ENCODE measurements around the gene HSBP1L1. TPM values are rescaled to one million over a fixed set of nuclear protein-coding genes. Genes with fewer than 3 reads are reported as not detected.
A peak's percentile ranks its signal among the peaks of the same experiment; 100 is the strongest.

The HSBP1L1 gene
- total RNA-seq, 1 donor from 2014 or later = 9.9 TPM

GRCh38 chr18:79923896-79924585, 40.4 kb upstream of the HSBP1L1 start:
- peak; percentile 50 for DNase-seq (ENCODE audit: extremely low spot score, unreplicated experiment)
- Mint-ChIP-seq H3K9me3 (peaks cover 4% of the 10 kb centered on the region), H3K36me3 (peaks cover 20% of the 10 kb centered on the region), H3K4me3 (no peak overlapping the region), H3K4me1 (ENCODE audit: unreplicated experiment) (no peaks in the 10 kb centered on the region), H3K27ac (no peak overlapping the region), H3K27me3 (no peaks in the 10 kb centered on the region)
- TF ChIP-seq CTCF (conservative IDR thresholded peaks at IDR 0.05) = no peak

DNA sequence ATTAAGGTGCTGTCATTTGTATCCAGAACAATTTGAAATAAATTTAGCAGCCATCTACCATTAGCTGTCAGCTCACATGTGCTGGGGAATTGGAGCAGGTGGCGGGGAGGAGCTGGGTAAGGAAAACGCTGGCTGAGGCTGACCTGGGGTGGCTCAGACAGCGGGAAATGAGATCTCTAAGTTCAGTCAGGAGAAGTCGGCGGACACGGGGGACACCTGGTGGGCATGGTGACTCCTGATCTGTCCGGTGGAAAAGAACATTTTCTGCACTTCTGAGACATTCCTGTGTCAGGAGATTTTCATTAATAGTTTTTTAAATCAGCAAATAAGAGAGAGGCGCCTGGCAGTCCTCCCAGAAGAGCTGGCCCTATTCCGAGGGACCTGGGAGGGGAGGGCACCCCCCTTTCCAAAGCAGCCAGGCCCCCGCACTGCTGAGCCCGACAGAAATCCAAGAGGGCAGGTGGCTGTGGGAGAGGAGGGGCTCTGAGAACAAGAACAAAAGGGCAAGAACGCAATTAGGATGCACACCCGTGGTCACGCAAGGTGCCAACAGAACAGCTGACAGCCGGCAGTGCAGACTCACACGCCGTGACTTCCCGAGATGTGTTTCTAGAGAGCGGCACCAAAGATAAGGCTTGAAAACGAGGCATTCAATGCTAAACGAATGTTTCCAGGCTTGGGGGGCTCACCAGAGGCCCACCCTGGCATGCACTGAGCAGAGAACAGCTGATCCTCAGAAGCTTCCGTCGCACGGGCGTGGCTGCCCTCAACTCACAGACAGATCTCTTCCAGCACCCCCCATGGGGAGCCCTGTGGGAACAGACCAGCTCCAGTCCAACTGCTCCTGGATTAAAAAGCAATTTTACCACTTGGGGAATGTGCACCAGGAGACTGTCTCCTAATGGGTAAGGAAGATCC, 39.4 kb upstream of the HSBP1L1 start:
- Mint-ChIP-seq H3K4me3 (no peak overlapping the region), H3K4me1 (ENCODE audit: unreplicated experiment) (no peaks in the 10 kb centered on the region), H3K36me3 (peaks cover 28% of the 10 kb centered on the region), H3K27me3 (no peaks in the 10 kb centered on the region), H3K9me3 (peaks cover 6% of the 10 kb centered on the region), H3K27ac (no peak overlapping the region)
- TF ChIP-seq CTCF (conservative IDR thresholded peaks at IDR 0.05) = no peak
- DNase-seq (ENCODE audit: extremely low spot score, unreplicated experiment) = peak; percentile 64

GRCh38 chr18:79926306-79926705, 38.1 kb upstream of the HSBP1L1 start:
- Mint-ChIP-seq H3K36me3 (peaks cover 34% of the 10 kb centered on the region), H3K9me3 (peaks cover 6% of the 10 kb centered on the region)

DNA sequence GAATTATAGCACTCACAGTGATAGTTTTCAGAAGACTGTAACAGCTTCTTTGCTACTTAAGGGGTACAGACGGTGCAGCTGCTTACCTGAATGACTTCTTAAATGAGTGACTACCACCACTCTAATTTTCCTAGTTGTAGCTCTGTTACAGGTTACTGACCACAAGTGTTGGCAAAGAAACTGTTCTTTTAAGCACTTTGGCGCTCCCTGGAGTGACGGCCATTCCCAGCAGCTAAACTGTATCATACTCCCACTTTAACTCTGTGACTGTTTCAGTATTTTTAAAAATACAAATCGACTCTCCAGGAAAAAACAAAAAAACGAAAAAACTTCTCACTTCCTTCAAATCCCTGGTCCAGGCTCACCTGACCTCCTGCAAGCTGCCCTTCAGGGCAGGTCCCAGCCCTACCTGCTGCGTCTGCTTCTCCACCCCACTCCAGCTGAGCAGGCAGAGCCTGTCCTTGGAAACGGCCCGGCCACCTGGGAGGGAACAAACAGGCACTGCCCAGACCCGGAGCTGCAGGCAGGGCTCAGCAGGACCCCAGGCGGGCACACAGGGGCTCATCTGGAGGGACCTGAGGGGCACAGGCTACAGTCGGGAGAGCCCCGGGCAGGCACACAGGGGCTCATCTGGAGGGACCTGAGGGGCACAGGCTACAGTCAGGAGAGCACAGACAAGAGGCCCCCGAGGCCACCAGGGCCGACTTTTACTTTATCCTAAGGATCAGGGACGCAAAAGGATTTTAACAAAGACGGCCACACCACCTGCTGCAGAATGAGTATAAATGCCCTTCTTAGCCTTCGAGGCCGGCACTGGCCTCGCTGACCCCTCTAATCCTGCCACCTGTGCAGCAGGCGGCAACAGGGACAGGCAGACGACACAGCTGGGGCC, 37.5 kb upstream of the HSBP1L1 start:
- Mint-ChIP-seq H3K9me3 (peaks cover 6% of the 10 kb centered on the region), H3K27ac (no peak overlapping the region), H3K4me3 (no peak overlapping the region), H3K27me3 (no peaks in the 10 kb centered on the region), H3K36me3 (peaks cover 37% of the 10 kb centered on the region), H3K4me1 (ENCODE audit: unreplicated experiment) (no peaks in the 10 kb centered on the region)
- peak; percentile 64 for DNase-seq (ENCODE audit: extremely low spot score, unreplicated experiment)
- no peak for TF ChIP-seq CTCF (conservative IDR thresholded peaks at IDR 0.05)

More at GRCh38 chr18:79926306-79926705, 38.1 kb upstream of the HSBP1L1 start:
- Mint-ChIP-seq H3K4me3 (no peak overlapping the region), H3K27ac (no peak overlapping the region), H3K4me1 (ENCODE audit: unreplicated experiment) (no peaks in the 10 kb centered on the region), H3K27me3 (no peaks in the 10 kb centered on the region)
- DNase-seq (ENCODE audit: extremely low spot score, unreplicated experiment) = peak; percentile 50
- TF ChIP-seq CTCF (conservative IDR thresholded peaks at IDR 0.05) = no peak
